ENCODE measurements around the gene ABCD4. TPM values are rescaled to one million over a fixed set of nuclear protein-coding genes. Genes with fewer than 3 reads are reported as not detected.

The ABCD4 gene
- total RNA-seq, 1 experiment from 2014 or later: 72.4 TPM

- H3K27me3 Mint-ChIP-seq (ENCODE audit: unreplicated experiment): peaks cover 73% of the 10 kb centered on the region
Measured at GRCh38 chr14:74244115-74244514, 58.6 kb downstream of the ABCD4 start.

GRCh38 chr14:74243051-74243450 lies 59.7 kb downstream of the ABCD4 start:
- no peak for DNase-seq
- Mint-ChIP-seq H3K9me3 (ENCODE audit: low read depth, unreplicated experiment) (no peaks in the 10 kb centered on the region), H3K27ac (ENCODE audit: unreplicated experiment) (no peak overlapping the region), H3K36me3 (ENCODE audit: insufficient read depth, unreplicated experiment) (peaks cover 5% of the 10 kb centered on the region), H3K27me3 (ENCODE audit: unreplicated experiment) (peaks cover 84% of the 10 kb centered on the region), H3K4me1 (ENCODE audit: low read depth, unreplicated experiment) (no peaks in the 10 kb centered on the region), H3K4me3 (ENCODE audit: low read depth, unreplicated experiment) (no peak overlapping the region)
- intact Hi-C loops (cut with micrococcal nuclease; ENCODE audit: unreplicated experiment): no loop called here
- TF ChIP-seq CTCF (IDR thresholded peaks at IDR 0.05; ENCODE audit: unreplicated experiment): no peak
- CTCF ChIA-PET: no interaction called here
- BruUV-seq (replicated peaks): no TSS peak

More at GRCh38 chr14:74244115-74244514, 58.6 kb downstream of the ABCD4 start:
- intact Hi-C loops (cut with micrococcal nuclease; ENCODE audit: unreplicated experiment): no loop called here
- Mint-ChIP-seq H3K27ac (ENCODE audit: unreplicated experiment) (no peak overlapping the region), H3K36me3 (ENCODE audit: insufficient read depth, unreplicated experiment) (no peaks in the 10 kb centered on the region), H3K4me1 (ENCODE audit: low read depth, unreplicated experiment) (no peaks in the 10 kb centered on the region), H3K4me3 (ENCODE audit: low read depth, unreplicated experiment) (no peak overlapping the region), H3K9me3 (ENCODE audit: low read depth, unreplicated experiment) (no peaks in the 10 kb centered on the region)
- no peak for TF ChIP-seq CTCF (IDR thresholded peaks at IDR 0.05; ENCODE audit: unreplicated experiment)
- peak; percentile 16 for DNase-seq
- CTCF ChIA-PET: no interaction called here
- BruUV-seq (replicated peaks): no TSS peak

GRCh38 chr14:74242780-74243042 lies 60.0 kb downstream of the ABCD4 start:
- CTCF ChIA-PET: no interaction called here
- no peaks in the 10 kb centered on the region for H3K9me3 Mint-ChIP-seq (ENCODE audit: low read depth, unreplicated experiment)
- no peaks in the 10 kb centered on the region for H3K4me1 Mint-ChIP-seq (ENCODE audit: low read depth, unreplicated experiment)
- H3K4me3 Mint-ChIP-seq (ENCODE audit: low read depth, unreplicated experiment): no peak overlapping the region
- no peak overlapping the region for H3K27ac Mint-ChIP-seq (ENCODE audit: unreplicated experiment)
- peaks cover 5% of the 10 kb centered on the region for H3K36me3 Mint-ChIP-seq (ENCODE audit: insufficient read depth, unreplicated experiment)
- no peak for DNase-seq
- peaks cover 87% of the 10 kb centered on the region for H3K27me3 Mint-ChIP-seq (ENCODE audit: unreplicated experiment)
- BruUV-seq (replicated peaks): no TSS peak
- intact Hi-C loops (cut with micrococcal nuclease; ENCODE audit: unreplicated experiment): no loop called here
- no peak for TF ChIP-seq CTCF (IDR thresholded peaks at IDR 0.05; ENCODE audit: unreplicated experiment)

- TF ChIP-seq CTCF (IDR thresholded peaks at IDR 0.05; ENCODE audit: unreplicated experiment): no peak
- Mint-ChIP-seq H3K9me3 (ENCODE audit: low read depth, unreplicated experiment) (no peaks in the 10 kb centered on the region), H3K27me3 (ENCODE audit: unreplicated experiment) (peaks cover 92% of the 10 kb centered on the region), H3K27ac (ENCODE audit: unreplicated experiment) (no peak overlapping the region), H3K36me3 (ENCODE audit: insufficient read depth, unreplicated experiment) (peaks cover 5% of the 10 kb centered on the region), H3K4me1 (ENCODE audit: low read depth, unreplicated experiment) (no peaks in the 10 kb centered on the region), H3K4me3 (ENCODE audit: low read depth, unreplicated experiment) (no peak overlapping the region)
- no TSS peak for BruUV-seq (replicated peaks)
- CTCF ChIA-PET: no interaction called here
- no peak for DNase-seq
- intact Hi-C loops (cut with micrococcal nuclease; ENCODE audit: unreplicated experiment): no loop called here
Measured at GRCh38 chr14:74242021-74242779, 60.5 kb downstream of the ABCD4 start.
